AG10803 (cell line): ENCODE data around the gene SPTBN4.
A peak's percentile ranks its signal among the peaks of the same experiment; 100 is the strongest.

Source experiments
- DNase-seq: peaks from one replicate; pipeline ENCODE4 v3.0.0; 2010; ENCODE audit warnings: low read depth
- H3K4me3 ChIP-seq: 2 replicates; pipeline ENCODE4 v1.5.1; 2011; ENCODE audit warnings: mild to moderate bottlenecking, low read length, control low read depth
- CTCF ChIP-seq: conservative IDR thresholded peaks from 2 replicates; pipeline ENCODE4 v1.5.1; 2011; ENCODE audit warnings: mild to moderate bottlenecking, low read length, control low read depth, inconsistent platforms

SPTBN4 gene

DNA sequence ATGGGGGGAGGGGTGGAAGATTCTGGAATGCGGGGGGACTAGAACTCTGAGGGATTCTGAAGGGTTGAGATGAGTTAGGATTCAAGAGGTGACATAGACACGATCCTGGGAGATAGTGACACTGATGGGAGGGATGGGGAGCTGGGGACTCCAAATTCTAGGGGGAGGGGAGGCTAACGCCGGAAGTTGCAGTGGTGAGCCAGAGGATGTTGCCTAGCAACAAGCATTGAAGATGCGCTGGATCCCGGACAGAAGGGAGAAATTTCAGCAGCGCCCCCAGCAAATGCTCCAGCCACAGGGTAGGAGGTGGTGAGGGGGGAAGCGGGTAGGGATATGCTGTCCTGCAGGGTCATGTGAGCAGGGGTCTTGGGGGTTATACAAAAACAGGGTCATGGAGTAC lies 127.5 kb downstream of the SPTBN4 start:
- H3K4me3 ChIP-seq: no peak overlapping the region
- no peak for TF ChIP-seq CTCF
- DNase-seq: no peak

DNA sequence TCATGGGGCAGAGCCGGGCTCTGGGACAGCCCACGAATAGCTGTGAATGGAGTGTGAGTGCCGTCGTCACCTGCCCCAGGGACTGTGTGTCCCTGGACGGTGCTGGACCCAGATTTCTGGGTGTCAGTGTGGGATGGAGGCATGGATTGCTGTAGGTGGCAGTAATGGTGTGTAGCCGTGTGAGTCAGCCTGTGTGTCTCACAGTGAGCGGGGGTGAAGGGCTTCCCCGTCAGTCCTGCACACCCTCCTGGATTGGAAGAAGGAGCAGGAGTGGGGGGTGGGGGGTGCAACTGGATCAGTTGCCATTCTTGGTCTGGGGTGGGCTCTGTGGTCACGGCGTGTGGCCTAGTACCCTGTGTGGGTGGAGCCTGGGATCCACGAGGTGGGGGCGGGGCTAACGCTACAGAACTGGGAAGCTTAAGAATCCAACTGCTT lies 127.9 kb downstream of the SPTBN4 start:
- peak; percentile 24; the same call in 1 of the 2 replicates for TF ChIP-seq CTCF
- H3K4me3 ChIP-seq: no peak overlapping the region
- no peak for DNase-seq

GRCh38 chr19:40596608-40597328 lies 130.0 kb downstream of the SPTBN4 start:
- peak overlapping the region; percentile 22 for H3K4me3 ChIP-seq
- no peak for DNase-seq
- no peak for TF ChIP-seq CTCF

GRCh38 chr19:40597329-40597838 lies 130.6 kb downstream of the SPTBN4 start:
- no peak for TF ChIP-seq CTCF
- DNase-seq: no peak
- H3K4me3 ChIP-seq: no peak overlapping the region

GRCh38 chr19:40598121-40598917 lies 131.5 kb downstream of the SPTBN4 start:
- peak; percentile 96 for TF ChIP-seq CTCF
- DNase-seq: peak; percentile 73
- H3K4me3 ChIP-seq: peak overlapping the region; percentile 53

GRCh38 chr19:40598918-40599307 lies 132.1 kb downstream of the SPTBN4 start:
- H3K4me3 ChIP-seq: no peak overlapping the region
- no peak for DNase-seq

More at GRCh38 chr19:40598918-40599307, 132.1 kb downstream of the SPTBN4 start:
- TF ChIP-seq CTCF: no peak
